T-helper 17 cell (primary cell): ENCODE data around the gene CCDC124. TPM values are rescaled to one million over a fixed set of nuclear protein-coding genes. Genes with fewer than 3 reads are reported as not detected.

ENCODE experiments used
- ATAC-seq: fragments of 150-1000 bp; cut with Tn5 transposase; 2 replicates; pipeline ENCODE4 v1.10.0; 2021; ENCODE audit warnings: mild to moderate bottlenecking, moderate library complexity
- DNase-seq, 3 donors: peaks; one replicate each; pipeline versions ENCODE4 v3.0.0 to v3.0.0-alpha.2; 2020 to 2021
- H3K9me3 ChIP-seq: one replicate; pipeline ENCODE4 v1.7.0; 2013; ENCODE audit warnings: low read length, mild to moderate bottlenecking; ENCODE audit not compliant: control insufficient read depth, poor library complexity, severe bottlenecking
- H3K27ac Mint-ChIP-seq: one replicate; pipeline ENCODE4 v1.8.0; 2022; ENCODE audit warnings: mild to moderate bottlenecking, moderate library complexity, mixed read lengths
- H3K27me3 Mint-ChIP-seq: one replicate; pipeline ENCODE4 v1.8.0; 2022; ENCODE audit warnings: mixed read lengths
- H3K36me3 Mint-ChIP-seq: one replicate; pipeline ENCODE4 v1.8.0; 2022; ENCODE audit warnings: low read depth, mixed read lengths
- H3K4me1 Mint-ChIP-seq: one replicate; pipeline ENCODE4 v1.8.0; 2022; ENCODE audit warnings: mild to moderate bottlenecking, mixed read lengths
- H3K4me3 Mint-ChIP-seq: one replicate; pipeline ENCODE4 v1.8.0; 2022; ENCODE audit warnings: mild to moderate bottlenecking, moderate library complexity, mixed read lengths
- total RNA-seq, 4 donors: library from RNA in 2 of 4; stranded (reverse) in 2 of 4; gene quantifications; one replicate each; pipeline ENCODE4 v1.2.3 and lab custom pipeline; 2022 to 2026

Gene CCDC124
- total RNA-seq, 2 donors from 2014 or later, result 21.8 to 27.0 TPM

DNA sequence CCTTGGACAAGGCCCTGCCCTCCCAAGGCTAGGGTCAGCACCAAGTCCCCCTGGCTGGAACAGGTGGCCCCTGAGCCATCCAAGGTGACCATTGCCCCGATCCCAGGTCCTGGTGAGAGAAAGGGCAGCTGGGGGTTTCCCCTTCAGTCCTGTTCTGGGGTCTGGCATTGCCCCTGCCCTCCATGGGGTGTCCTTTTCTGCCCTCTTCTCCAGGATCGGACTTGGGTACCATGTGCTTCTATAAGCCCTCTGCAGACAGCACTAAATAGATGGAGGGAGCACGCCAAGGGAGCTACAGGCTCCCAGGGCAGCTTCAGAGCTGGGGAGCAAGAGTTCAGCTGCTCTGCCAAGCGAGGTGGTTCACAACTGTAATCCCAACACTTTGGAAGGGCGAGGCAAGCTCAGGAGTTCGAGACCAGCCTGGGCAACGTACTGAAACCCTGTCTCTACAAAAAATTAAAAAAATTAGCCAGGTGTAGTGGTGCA is 20.5 kb downstream of the CCDC124 start:
- Mint-ChIP-seq H3K4me1 (peaks cover 26% of the 10 kb centered on the region), H3K27ac (no peak overlapping the region), H3K36me3 (peaks cover 8% of the 10 kb centered on the region), H3K4me3 (peak overlapping the region; percentile 36), H3K27me3 (peaks cover 44% of the 10 kb centered on the region)
- ATAC-seq (no peak), DNase-seq (no peak)
- H3K9me3 ChIP-seq, result no peaks in the 10 kb centered on the region

DNA sequence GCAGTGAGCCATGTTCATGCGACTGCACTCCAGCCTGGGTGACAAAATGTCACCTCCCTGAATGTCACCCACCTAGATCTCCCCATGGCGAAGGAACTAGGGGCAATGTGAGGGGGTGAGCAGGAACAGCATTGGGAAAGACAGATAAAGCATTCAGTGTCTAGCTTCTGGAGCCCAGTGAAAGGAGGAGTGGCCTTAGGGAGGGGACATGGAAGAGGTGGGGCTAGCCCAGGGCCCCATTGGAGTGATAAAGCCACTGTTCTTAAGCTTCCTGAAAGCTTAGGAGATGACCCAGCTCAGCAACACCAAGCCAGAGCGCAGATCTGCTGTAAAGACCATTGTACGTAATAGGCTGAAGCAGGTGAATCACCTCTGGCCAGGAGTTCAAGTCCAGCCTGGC is 21.1 kb downstream of the CCDC124 start:
- no peaks in the 10 kb centered on the region for H3K9me3 ChIP-seq
- no peak overlapping the region for H3K27ac Mint-ChIP-seq
- H3K27me3 Mint-ChIP-seq, result peaks cover 44% of the 10 kb centered on the region
- H3K36me3 Mint-ChIP-seq, result peaks cover 8% of the 10 kb centered on the region
- ATAC-seq (no peak), DNase-seq (no peak)
- no peak overlapping the region for H3K4me3 Mint-ChIP-seq
- peaks cover 26% of the 10 kb centered on the region for H3K4me1 Mint-ChIP-seq

DNA sequence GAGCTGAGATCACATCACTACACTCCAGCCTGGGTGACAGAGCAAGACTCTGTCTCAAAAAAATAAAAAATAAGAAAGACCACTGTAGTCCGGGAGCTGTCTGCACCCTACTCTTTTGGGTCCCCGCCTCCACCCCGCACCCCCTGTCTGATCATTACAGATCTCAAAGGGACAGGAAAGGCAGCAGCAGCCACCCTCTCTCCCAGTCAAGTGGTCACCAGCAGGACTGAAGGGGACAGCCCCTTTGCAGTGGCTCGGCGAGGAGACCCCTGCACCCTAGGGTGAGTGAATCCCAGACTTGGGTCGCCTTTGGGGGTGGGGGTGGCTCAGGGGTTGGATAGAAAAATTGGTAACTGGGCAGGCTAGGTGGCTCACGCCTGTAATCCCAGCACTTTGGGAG is 21.6 kb downstream of the CCDC124 start:
- ATAC-seq (no peak), DNase-seq (no peak)
- Mint-ChIP-seq H3K4me1 (peaks cover 23% of the 10 kb centered on the region), H3K4me3 (no peak overlapping the region), H3K27ac (no peak overlapping the region), H3K27me3 (peaks cover 40% of the 10 kb centered on the region), H3K36me3 (peaks cover 8% of the 10 kb centered on the region)
- no peaks in the 10 kb centered on the region for H3K9me3 ChIP-seq

DNA sequence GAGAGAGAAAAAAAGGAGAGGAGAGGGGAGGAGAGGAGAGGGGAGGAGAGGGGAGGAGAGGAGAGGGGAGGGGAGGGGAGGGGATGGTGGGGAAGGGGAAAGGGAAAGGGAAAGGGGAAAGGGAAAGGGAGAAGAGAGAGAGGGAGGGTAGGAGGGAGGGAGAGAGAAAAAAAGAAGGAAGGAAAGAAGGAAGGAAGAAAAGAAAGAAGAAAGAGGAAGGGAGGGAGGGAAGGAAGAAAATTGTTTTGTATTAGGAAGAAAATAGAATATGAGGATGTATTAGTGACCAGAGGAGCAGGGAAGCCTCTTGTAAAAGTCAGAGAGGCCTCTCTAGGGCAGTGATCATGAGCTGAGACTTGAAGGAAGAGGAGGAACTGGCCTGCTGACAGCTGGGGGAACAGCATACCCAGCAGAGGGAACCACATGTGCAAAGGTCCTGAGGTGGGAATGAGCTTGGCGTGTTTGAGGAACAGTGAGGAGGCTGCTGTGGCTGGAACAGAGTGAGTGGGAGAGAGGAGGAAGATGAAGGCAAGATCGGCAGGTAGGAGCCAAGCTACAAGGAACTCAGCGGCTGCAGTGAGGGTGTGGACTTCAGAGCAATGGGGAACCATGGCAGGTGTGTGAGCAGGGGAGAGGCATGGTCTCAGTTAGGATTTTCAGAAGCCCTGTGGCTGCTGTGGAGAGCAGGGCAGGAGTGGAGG is 24.5 kb downstream of the CCDC124 start:
- Mint-ChIP-seq H3K4me1 (peaks cover 6% of the 10 kb centered on the region), H3K27me3 (peaks cover 21% of the 10 kb centered on the region), H3K36me3 (peaks cover 4% of the 10 kb centered on the region), H3K4me3 (no peak overlapping the region), H3K27ac (no peak overlapping the region)
- no peaks in the 10 kb centered on the region for H3K9me3 ChIP-seq
- ATAC-seq (no peak), DNase-seq (no peak)

DNA sequence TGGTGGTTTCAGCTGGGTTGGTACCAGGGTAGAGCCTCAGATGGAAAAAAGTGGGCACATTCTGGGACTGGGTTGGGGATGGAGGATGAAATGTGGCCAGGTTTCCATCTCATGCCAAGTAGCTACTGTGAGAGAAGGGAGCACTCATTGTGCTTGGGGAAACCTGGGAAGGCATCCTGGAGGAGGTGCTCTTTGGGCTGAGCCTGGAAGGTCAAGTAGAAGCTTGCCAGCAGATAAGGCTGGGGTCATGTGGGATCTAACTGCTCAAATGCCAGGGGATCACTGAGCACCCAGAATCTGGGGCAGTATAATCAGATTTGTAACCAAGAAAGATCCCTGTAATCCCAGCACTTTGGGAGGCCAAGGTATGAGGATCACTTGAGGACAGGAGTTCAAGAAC is 25.1 kb downstream of the CCDC124 start:
- Mint-ChIP-seq H3K36me3 (peaks cover 4% of the 10 kb centered on the region), H3K4me1 (peaks cover 4% of the 10 kb centered on the region), H3K27ac (no peak overlapping the region), H3K27me3 (peaks cover 21% of the 10 kb centered on the region), H3K4me3 (no peak overlapping the region)
- no peak for DNase-seq
- no peak for ATAC-seq
- no peaks in the 10 kb centered on the region for H3K9me3 ChIP-seq

DNA sequence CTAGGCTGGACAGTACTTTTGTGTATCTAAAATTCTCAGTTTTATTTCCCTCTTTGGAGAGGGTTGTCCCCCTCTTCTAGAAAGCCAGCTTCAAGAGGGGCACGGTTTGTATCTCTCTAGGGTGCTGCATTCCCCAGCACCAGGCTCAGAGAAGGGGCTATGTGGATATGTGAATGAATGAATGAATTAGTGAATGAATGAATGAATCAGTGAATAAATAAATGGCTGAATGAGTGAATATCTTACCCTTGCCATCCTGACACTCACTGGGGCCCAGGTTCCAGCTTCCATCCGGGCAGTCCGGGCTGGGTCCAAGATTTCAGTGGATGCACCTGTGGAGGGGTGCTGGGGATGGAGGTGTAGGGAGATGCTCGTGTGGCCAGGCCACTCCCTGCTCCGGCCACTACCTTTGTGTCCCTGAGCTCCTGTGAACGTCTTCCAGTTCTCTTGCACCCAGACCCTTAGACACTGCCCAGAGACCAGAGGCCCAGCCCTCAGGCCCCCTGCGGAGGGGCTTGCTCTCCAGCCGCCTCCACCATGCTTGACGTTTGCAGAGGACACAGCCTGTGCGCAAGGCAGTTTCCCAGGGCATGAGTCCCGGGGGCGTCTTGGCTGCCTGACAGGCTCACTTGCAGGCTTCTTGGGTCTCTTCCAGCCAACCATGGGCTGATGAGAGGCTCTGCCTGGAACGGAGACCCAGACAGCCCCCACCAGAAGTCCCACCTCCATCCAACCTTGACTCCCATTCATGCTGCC is 31.3 kb downstream of the CCDC124 start:
- ATAC-seq (no peak), DNase-seq (no peak)
- Mint-ChIP-seq H3K27me3 (peaks cover 41% of the 10 kb centered on the region), H3K4me1 (peaks cover 3% of the 10 kb centered on the region), H3K4me3 (no peak overlapping the region), H3K27ac (no peak overlapping the region), H3K36me3 (peaks cover 7% of the 10 kb centered on the region)
- no peaks in the 10 kb centered on the region for H3K9me3 ChIP-seq

DNA sequence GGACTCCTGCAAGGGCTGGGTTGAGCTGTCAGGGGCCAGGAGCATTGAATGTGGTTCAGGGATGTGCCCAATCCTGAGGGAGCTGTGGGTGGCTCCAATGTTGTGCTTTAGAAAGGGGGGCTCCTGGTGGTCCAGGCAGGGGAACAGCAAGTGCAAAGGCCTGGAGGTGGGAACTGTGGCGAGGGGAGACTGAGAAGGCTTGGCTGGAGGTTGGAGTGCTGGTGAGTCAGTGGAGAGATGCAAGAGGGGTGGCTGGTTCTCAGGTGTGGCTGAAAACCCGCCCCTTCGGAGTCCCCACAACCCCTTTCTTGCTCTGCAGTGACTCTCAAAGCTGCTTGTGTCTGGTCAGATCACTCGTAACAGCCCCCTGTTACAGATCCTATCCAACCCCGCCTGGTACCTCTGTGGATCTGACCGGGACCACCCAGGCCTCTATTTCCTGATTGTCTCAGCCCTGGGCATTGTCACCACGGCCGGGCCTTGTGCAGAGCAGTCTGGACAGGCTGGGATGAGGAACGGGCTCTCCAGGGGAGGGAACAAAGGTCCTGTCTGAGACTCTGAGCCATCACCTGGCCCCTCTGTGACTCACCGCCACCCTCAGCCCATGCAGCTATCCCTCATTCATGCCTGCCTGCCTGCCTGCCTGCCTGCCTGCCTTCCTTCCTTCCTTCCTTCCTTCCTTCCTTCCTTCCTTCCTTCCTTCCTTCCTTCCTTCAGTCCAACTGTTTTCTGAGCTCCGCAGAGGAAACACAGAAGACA is 32.7 kb downstream of the CCDC124 start:
- no peak overlapping the region for H3K27ac Mint-ChIP-seq
- ATAC-seq (no peak), DNase-seq (no peak)
- H3K9me3 ChIP-seq, result no peaks in the 10 kb centered on the region
- H3K4me3 Mint-ChIP-seq, result no peak overlapping the region
- peaks cover 7% of the 10 kb centered on the region for H3K36me3 Mint-ChIP-seq
- peaks cover 3% of the 10 kb centered on the region for H3K4me1 Mint-ChIP-seq
- H3K27me3 Mint-ChIP-seq, result peaks cover 46% of the 10 kb centered on the region

DNA sequence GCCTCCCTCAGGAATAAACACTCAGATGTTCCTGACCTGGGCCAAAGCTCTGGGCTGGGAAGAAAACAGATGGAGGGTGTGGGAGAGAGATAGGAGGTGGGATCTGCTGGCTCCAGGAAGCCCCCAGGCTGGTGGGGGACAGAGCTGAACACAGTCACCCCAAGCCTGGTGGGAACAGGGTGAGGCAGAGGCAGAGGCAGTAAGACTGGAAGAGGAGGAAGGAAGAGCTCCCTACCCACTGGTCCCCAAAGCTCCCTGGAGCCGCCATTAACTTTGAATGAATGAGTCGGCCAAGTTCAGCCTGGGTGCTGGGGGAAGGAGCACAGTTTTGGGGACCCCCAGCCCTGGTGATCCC is 33.3 kb downstream of the CCDC124 start:
- no peak for DNase-seq
- no peak overlapping the region for H3K27ac Mint-ChIP-seq
- no peaks in the 10 kb centered on the region for H3K9me3 ChIP-seq
- H3K36me3 Mint-ChIP-seq, result peaks cover 7% of the 10 kb centered on the region
- ATAC-seq, result no peak
- peaks cover 3% of the 10 kb centered on the region for H3K4me1 Mint-ChIP-seq
- H3K27me3 Mint-ChIP-seq, result peaks cover 46% of the 10 kb centered on the region
- H3K4me3 Mint-ChIP-seq, result no peak overlapping the region

DNA sequence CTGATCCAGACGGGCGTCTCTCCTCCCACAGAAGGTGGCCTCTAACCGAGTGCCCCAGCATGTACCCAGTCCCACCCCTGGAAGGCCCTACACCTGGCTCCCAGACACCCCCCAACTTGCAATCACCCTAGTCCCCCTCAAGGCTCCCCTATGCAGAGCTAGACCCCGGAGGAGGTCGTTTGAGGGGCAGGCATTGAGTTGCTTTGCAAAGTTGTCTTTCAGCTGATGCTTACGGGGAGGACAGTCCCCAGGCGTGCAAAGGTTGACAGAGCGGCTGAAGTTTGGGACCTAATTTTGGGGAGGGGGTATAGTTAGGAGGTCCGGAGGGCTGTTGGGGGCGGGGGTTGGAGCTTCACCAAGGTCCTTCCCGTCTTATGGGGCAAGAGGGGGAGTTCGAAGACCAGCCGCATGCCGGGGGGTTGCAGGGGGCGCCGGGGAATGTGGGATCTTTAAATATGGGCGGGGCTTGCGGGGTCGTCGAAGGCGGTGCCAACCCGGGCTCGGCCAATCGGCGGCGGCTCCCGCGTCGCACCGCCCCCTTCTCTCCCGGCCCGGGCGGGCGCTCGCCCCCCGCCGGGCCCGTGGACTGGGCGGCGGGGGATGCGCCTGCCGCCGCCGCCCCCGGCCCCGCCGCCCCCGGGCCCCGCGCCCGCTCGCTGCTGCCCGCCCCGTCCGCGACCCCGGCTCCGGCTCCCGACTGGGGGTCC is 33.9 kb downstream of the CCDC124 start, which contains the start of gene KCNN1:
Gene KCNN1 (plus strand): TSS at position 558 of the 707 bp plus-strand sequence. CDS start 6,782 bp downstream, outside the sequence.
- H3K4me3 Mint-ChIP-seq, result peak within 1 kb of the TSS; percentile 73
- ATAC-seq (peak; percentile 41), DNase-seq (no peak)
- H3K27ac Mint-ChIP-seq, result no peak within 1 kb of the TSS
- peaks cover 7% of the 10 kb centered on the region for H3K36me3 Mint-ChIP-seq
- no peaks in the 10 kb centered on the region for H3K9me3 ChIP-seq
- peaks cover 3% of the 10 kb centered on the region for H3K4me1 Mint-ChIP-seq
- peaks cover 46% of the 10 kb centered on the region for H3K27me3 Mint-ChIP-seq

DNA sequence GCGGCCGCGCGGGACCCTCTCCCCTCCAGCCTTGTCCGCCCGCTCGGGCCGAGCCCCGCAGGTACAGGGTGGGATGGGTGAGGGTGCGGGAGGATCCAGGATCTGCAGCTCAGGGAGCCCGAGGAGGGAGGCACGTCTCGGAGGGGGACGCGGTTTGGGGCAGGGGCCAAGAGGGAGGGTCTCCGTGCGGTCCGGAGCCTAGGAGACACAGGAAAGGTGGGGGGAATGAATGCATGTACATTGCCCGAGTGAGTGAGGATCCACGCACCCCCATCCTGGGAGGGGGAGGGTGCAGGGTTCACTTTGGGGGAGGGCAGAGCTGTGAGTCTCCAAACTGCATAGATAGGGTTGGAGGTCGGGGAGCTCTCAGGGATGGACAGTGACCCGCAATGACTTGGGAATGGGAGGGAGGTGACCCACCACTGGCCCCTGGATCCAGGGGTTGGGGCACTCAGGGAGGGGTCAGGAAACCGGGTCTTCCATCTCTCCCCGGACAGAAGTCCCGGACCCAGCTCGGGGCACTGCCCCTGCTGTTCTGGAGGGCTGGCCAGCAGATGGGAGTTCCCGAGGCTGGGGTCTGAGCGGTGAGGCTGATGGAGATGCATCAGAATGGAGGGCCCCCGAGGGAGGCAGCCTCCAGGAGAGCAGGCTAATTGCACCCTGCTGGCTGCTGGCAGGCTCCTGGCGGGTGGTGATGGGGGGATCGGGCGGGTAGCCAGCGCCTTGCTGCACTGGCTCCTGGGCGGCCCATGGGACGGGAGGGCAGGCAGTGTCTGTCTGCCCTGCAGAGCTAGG is 34.6 kb downstream of the CCDC124 start:
- no peaks in the 10 kb centered on the region for H3K9me3 ChIP-seq
- DNase-seq, result no peak
- H3K4me1 Mint-ChIP-seq, result peaks cover 3% of the 10 kb centered on the region
- H3K27me3 Mint-ChIP-seq, result peaks cover 48% of the 10 kb centered on the region
- peak overlapping the region; percentile 73 for H3K4me3 Mint-ChIP-seq
- H3K36me3 Mint-ChIP-seq, result peaks cover 7% of the 10 kb centered on the region
- H3K27ac Mint-ChIP-seq, result no peak overlapping the region
- ATAC-seq, result peak; percentile 14

DNA sequence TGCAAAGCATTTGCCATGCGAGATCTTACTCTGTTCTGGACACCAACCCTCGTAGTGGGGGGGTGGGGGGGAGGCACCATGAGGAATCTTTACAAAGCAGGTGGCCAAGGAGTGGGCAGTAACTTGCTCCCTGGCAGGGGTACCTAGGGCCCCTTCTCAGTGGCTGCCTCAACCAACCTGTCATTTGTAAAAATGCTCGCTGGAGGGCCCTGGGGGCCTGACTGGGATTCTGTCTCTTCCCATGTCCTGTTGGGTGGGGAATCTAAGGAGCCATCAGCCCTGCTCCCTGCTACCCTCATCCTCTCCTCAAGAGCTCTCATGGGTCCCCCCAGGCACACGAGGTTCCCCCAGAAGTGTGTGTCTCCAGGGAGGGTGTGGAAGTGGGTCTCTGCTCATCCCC is 35.5 kb downstream of the CCDC124 start:
- ATAC-seq, result no peak
- no peaks in the 10 kb centered on the region for H3K9me3 ChIP-seq
- DNase-seq, result no peak
- Mint-ChIP-seq H3K27me3 (peaks cover 51% of the 10 kb centered on the region), H3K4me3 (no peak overlapping the region), H3K36me3 (peaks cover 7% of the 10 kb centered on the region), H3K27ac (no peak overlapping the region), H3K4me1 (peaks cover 3% of the 10 kb centered on the region)

DNA sequence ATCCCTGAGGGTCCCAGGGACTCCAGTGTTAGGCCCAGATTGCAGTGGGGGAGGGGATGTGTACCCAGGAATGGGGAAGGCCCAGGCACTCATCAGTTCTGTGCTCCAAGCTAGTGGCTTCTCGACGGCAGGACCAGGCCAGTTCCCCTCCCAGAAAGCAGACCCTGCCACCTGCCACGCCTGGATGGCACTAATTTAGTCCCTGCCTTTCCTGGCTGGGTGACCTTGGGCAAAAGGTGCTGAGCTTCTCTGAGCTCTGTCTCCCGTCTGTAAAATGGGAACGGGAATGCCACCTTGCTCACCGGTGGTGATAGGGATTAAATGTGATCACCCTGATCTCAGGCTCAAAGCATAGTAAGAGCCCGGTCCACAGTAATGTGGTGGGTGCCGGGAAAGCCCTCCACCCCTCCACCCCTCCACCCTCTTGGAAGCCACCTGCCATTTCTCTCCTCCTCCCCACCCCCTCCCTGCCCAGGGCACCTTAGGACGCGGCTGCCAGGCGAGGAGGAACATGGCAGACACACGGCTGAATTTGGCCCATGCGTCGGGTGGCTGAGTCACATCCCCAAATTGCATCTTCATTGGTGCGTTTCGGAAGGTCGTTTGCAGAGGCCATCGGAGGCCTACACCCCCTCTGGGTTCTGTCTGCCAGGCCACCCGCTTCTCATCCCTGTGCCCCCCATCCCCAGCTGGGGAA is 36.4 kb downstream of the CCDC124 start:
- no peaks in the 10 kb centered on the region for H3K9me3 ChIP-seq
- H3K27ac Mint-ChIP-seq, result no peak overlapping the region
- no peak overlapping the region for H3K4me3 Mint-ChIP-seq
- ATAC-seq (no peak), DNase-seq (no peak)
- H3K36me3 Mint-ChIP-seq, result peaks cover 7% of the 10 kb centered on the region
- peaks cover 42% of the 10 kb centered on the region for H3K27me3 Mint-ChIP-seq
- H3K4me1 Mint-ChIP-seq, result peaks cover 3% of the 10 kb centered on the region
